H1 (cell line): ENCODE results near the gene PIK3R3. TPM values are rescaled to one million over a fixed set of nuclear protein-coding genes. Genes with fewer than 3 reads are reported as not detected.

ENCODE experiments used
- HDAC2 ChIP-seq, 2 experiments: fragments of 300-600 bp in 1 of 2; sonication (generic) in 1 of 2; IDR thresholded peaks; 2 replicates each; pipeline ENCODE4 v1.6.1; 2011 to 2012; ENCODE audit warnings: low read depth in 2 of 2, low read length in 2 of 2, mild to moderate bottlenecking in 2 of 2, moderate library complexity in 2 of 2, borderline replicate concordance in 1 of 2, inconsistent platforms in 1 of 2
- POU5F1 ChIP-seq: IDR thresholded peaks from 2 replicates; pipeline ENCODE4 v1.6.1; 2011; ENCODE audit warnings: low read depth, mild to moderate bottlenecking, low read length, moderate library complexity
- polyA plus RNA-seq, 7 experiments: library from polyadenylated mRNA; depleted of rRNA in 3 of 7; stranded (reverse) in 5 of 7; unstranded in 2 of 7; fragments of >200 nt in 5 of 7; fragments of 200-250 nt in 2 of 7; gene quantifications; 1 replicate in 5 of 7; 2 replicates in 1 of 7; 4 replicates in 1 of 7; pipeline versions ENCODE4 v1.2.1 to v1.2.3, GENCODE V29; 2011 to 2013; ENCODE audit warnings: missing spikeins in 2 of 7, mixed read lengths in 2 of 7
- total RNA-seq: library from RNA; stranded (reverse); fragmentation: NEBNext Ultra II Directional; extraction: Animal tissue kit (Norgen Biotek cat#: 25700); gene quantifications from 2 replicates; pipeline ENCODE4 v1.2.1, GENCODE V29; 2021

The PIK3R3 gene
- total and polyA plus RNA-seq, 2 of the 8 experiments (the other 6 are each of a cell fraction or from before 2014, with no cell fraction given) = 5.3 to 13.6 TPM

GRCh38 chr1:46083579-46083978 is 48.9 kb downstream of the PIK3R3 start (continued):
- no peak for TF ChIP-seq HDAC2 (IDR thresholded peaks at IDR 0.05; ENCODE audit: borderline replicate concordance in 1 of 2, low read depth in 2 of 2, low read length in 2 of 2)
- no peak for TF ChIP-seq POU5F1
